CD4-positive, alpha-beta T cell treated with Interferon gamma for 1 hour (primary cell): ENCODE measurements around the gene PTPRG.

ENCODE experiments used
- DNase-seq: peaks from one replicate; pipeline ENCODE4 v3.0.0-alpha.2; 2020

PTPRG gene

GRCh38 chr3:62142331-62143085 is 581.1 kb downstream of the PTPRG start:
- DNase-seq = no peak

- DNase-seq = no peak
Observed at GRCh38 chr3:62143843-62144450, 582.6 kb downstream of the PTPRG start.

GRCh38 chr3:62144482-62144881 is 583.1 kb downstream of the PTPRG start:
- no peak for DNase-seq

GRCh38 chr3:62145086-62145757 is 583.9 kb downstream of the PTPRG start:
- no peak for DNase-seq

- DNase-seq = no peak
Observed at GRCh38 chr3:62149539-62149938, 588.2 kb downstream of the PTPRG start.

GRCh38 chr3:62149962-62150361 is 588.6 kb downstream of the PTPRG start:
- DNase-seq = no peak

GRCh38 chr3:62151591-62151990 is 590.2 kb downstream of the PTPRG start:
- DNase-seq = no peak

GRCh38 chr3:62153231-62153630 is 591.9 kb downstream of the PTPRG start:
- DNase-seq = no peak

GRCh38 chr3:62154457-62155148 is 593.2 kb downstream of the PTPRG start:
- DNase-seq = no peak

GRCh38 chr3:62159056-62159708 is 597.8 kb downstream of the PTPRG start:
- no peak for DNase-seq

- DNase-seq = no peak
Observed at GRCh38 chr3:62159709-62160092, 598.3 kb downstream of the PTPRG start.

- no peak for DNase-seq
Observed at GRCh38 chr3:62161371-62161770, 600.0 kb downstream of the PTPRG start.

- DNase-seq = no peak
Observed at GRCh38 chr3:62164196-62164595, 602.8 kb downstream of the PTPRG start.

GRCh38 chr3:62164746-62165145 is 603.4 kb downstream of the PTPRG start:
- DNase-seq = no peak

GRCh38 chr3:62167566-62168262 is 606.3 kb downstream of the PTPRG start:
- DNase-seq = no peak

- DNase-seq = no peak
Observed at GRCh38 chr3:62168356-62168755, 607.0 kb downstream of the PTPRG start.

GRCh38 chr3:62169906-62170660 is 608.7 kb downstream of the PTPRG start:
- DNase-seq = no peak

GRCh38 chr3:62171789-62172188 is 610.4 kb downstream of the PTPRG start:
- DNase-seq = no peak

- DNase-seq = no peak
Observed at GRCh38 chr3:62172199-62172598, 610.8 kb downstream of the PTPRG start.

GRCh38 chr3:62173939-62174515 is 612.7 kb downstream of the PTPRG start:
- no peak for DNase-seq

GRCh38 chr3:62175161-62175560 is 613.8 kb downstream of the PTPRG start:
- DNase-seq = no peak
